ENCODE results near the gene PXMP4. TPM values are rescaled to one million over a fixed set of nuclear protein-coding genes. Genes with fewer than 3 reads are reported as not detected.

PXMP4 gene
- polyA plus RNA-seq, 1 donor, result 11.1 TPM

DNA sequence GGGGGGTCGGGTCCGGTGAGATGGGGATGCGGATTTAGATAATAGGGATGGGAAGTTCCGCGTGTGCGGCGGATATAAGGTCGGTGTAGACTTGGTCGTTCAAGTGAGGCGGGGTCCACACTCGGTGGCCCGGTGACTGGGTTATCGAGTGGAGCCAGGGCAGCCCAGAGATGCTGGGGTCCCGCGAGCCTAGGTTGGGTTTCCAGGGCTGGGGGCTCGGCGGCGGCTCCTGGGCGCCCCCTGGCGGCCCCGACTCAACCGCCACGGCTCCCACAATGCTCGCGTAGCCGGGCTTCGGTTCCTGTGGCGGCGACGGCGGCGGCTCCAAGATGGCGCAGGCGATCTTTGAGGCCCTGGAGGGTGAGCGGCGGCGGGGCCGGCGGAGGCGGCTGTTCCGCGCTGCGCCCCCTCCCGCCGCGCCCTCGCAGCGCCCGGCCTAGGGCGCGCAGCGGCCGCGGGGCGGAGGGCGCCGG, 11.6 kb upstream of the PXMP4 start, which contains the start of gene ZNF341:
Gene ZNF341 (plus strand): TSS at position 304 of the 473 bp plus-strand sequence. CDS start 26 bp downstream, at position 330.
- DNase-seq, result no peak

- DNase-seq, result no peak
These were observed 11.0 kb upstream of the PXMP4 start for GRCh38 chr20:33730946-33731692.

- no peak for DNase-seq
These were observed 9.0 kb upstream of the PXMP4 start for GRCh38 chr20:33729101-33729500.

DNA sequence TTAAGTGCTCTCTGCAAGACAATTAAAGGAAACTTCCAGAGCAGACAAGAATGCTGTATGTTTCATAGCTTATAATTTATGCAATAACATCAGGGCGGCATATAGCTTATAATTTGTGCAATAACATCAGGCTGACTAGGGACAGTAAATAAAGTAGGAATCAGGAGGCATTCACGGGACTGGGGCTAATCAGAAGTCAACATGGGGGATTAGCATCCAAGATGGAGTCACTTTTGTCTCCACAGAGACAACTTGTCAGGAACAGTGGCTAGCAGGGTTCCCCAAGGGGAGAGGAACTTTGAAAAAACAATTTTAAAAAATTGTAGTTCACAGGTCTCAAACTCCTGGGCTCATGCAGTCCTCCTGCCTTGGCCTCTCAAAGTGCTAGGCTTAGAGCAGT, 8.4 kb upstream of the PXMP4 start:
- no peak for DNase-seq

- DNase-seq, result no peak
These were observed 7.7 kb upstream of the PXMP4 start for GRCh38 chr20:33727806-33728205.

GRCh38 chr20:33727115-33727479, 7.0 kb upstream of the PXMP4 start:
- no peak for DNase-seq

GRCh38 chr20:33725607-33726264, 5.6 kb upstream of the PXMP4 start:
- no peak for DNase-seq

GRCh38 chr20:33724439-33725094, 4.5 kb upstream of the PXMP4 start:
- DNase-seq, result no peak

GRCh38 chr20:33721391-33722140, 1.5 kb upstream of the PXMP4 start:
- no peak for DNase-seq

DNA sequence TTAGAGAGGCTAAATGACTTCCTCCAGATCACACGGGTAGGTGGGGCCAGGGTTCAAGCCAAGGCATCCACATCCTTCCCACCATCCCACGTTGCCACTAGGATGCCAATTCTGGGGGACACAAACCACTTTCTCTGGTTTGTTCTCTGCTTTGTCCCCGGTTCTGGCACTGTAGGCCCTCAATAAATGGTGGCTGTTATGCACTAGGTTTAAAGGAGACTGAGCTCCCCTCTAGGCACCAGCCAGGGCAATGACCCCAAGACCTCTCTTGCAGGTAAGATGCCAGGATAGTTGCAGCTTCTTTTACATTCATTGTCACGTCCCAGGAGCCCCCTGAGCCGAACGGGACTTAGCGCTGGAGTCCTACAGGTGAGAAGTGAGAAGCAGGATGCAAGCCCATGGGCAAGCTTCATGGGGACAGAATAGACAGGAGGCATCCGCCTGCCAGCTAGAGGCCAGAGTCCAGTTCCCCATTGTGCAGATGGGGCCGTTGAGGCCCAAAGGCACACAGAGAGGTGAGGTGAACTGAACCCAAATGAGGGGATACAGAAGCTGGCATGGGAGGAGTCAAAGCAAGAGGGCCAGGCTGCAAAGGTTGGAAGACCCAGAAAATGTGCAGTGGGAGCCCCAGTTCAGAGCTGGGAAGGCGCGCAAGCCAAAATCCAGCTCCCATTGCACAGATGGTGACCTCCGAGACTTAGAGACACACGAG, 677 bp downstream of the PXMP4 start:
- DNase-seq, result no peak

GRCh38 chr20:33716498-33716897, 3.6 kb downstream of the PXMP4 start:
- no peak for DNase-seq

DNA sequence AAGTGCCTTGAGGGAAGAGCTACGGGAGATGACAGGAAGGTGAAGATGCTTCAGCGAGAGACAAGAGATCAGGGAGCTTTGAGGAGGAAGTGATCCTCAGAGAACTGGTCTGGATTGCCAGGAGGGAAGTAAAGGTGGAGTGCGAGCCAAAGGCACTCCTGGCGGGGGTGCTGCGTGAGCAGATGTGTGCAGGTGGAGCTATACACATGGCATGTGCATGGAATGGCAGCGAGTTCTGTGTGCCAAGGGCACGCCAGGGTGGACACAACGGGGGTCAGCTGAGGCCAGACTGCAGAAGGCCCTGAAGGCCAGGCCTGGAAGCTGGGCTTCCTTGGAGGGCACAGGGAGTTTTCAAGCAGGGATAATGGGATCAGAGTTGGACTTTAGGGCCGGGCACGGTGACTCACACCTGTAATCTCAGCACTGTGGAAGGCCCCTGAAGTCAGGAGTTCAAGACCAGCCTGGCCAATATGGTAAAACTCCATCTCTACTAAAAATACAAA, 6.2 kb downstream of the PXMP4 start:
- no peak for DNase-seq

GRCh38 chr20:33711446-33711738, 8.7 kb downstream of the PXMP4 start:
- no peak for DNase-seq

GRCh38 chr20:33710681-33711445, 9.2 kb downstream of the PXMP4 start:
- no peak for DNase-seq

- no peak for DNase-seq
These were observed 10.1 kb downstream of the PXMP4 start for GRCh38 chr20:33709905-33710541.

DNA sequence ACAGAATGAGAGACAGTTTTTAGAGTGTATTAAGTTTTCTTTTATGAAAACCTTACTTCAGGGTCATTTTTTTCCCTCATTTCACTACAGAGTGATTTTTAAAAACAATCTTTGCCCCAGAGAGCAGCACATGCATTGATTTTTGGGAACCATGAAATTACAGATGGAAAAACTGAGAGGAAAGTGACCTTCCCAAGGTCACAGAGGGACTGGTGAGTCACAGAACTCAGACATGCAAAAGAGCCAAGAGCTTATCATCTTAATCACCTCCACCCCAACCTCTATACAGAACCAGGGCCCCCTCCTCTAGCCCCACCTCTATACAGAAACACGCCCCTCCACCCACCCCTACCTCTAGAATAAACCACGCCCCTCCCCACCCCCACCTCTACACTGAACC, 10.7 kb downstream of the PXMP4 start:
- DNase-seq, result no peak

DNA sequence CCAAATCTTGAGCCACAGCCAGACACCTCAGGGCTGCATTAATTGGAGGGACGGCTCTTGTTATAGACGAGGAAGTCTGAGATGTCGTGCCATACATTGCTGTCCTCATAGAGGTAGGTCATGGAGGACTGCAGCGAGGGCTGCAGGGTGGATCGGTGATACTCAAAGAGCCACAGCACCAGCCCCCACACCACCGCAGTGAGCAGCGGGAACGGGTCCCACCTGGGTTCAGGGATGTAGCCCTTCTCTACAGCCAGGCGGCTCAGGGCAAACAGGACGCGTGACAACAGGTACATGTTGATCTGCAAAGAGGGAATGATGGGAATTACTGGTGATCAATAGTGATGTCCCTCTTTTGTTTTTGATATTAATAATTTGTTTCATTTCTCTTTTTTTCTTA, 12.4 kb downstream of the PXMP4 start:
- no peak for DNase-seq

DNA sequence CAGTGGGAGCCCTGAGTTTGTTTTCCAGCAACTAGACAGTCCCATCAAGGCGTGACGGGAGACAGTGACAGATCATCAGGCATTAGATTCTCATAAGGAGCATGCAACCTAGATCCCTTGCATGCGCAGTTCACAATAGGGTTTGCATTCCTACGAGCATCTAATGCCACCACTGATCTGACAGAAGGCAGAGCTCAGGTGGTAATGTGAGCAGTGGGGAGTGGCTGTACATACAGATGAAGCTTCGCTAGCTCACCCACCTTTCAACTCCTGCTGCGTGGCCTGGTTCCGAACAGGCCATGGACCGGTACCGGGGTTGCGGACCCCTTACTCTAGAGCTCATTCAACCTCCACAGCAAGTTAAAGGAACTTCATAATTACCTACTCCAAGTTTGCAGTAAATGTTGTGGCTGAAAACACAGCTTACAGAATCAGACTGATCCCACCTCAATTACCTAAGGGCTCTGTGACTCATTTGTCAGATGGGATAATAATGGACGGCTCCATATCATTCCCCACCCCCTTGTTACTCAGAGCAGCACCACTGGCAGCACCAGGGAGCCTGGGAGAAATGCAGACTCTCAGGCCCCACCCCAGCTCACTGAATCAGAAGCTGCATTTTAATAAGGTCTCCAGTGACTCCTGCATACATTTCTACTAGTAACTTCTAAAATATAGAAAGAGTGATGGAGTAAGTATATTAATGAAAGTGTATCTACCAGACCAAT, 15.7 kb downstream of the PXMP4 start:
- no peak for DNase-seq

- DNase-seq, result no peak
These were observed 16.5 kb downstream of the PXMP4 start for GRCh38 chr20:33703498-33704137.

DNA sequence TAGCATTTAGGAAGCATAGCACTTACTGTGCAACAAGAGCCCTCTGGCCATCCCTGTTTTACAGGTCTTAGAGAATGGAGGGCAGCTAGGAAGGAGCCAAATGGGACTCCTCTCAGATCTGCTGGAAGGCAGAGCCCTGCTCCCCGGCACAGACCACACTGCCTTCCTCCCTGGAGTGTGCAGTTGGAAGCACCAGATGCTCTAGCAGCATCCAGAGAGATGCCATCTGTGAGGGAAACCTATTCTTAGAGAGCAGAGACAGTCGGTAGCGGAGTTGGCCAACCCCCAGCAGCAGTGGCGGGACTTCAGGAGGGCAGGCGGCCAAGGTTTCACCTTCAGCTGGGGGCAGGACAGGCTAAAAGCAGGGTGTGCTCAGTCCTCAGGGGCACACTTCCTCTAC, 17.2 kb downstream of the PXMP4 start:
- no peak for DNase-seq

All from hindlimb muscle (tissue), 1 donor.